K562 (cell line): Measurements from ENCODE around the gene DCXR. TPM values are rescaled to one million over a fixed set of nuclear protein-coding genes. Genes with fewer than 3 reads are reported as not detected.
A peak's percentile ranks its signal among the peaks of the same experiment; 100 is the strongest.

Experiments used
- GABPB1 ChIP-seq: sonication (generic); formaldehyde crosslinking; IDR thresholded peaks from 2 replicates; pipeline ENCODE4 v1.8.0; 2022; ENCODE audit warnings: mild to moderate bottlenecking, missing genetic modification reagents
- GTF2E2 ChIP-seq: fragments of 200-800 bp; sonication (Bioruptor generic); IDR thresholded peaks from 2 replicates; pipeline ENCODE4 v1.6.1; 2016; ENCODE audit warnings: missing genetic modification characterization, missing compliant biosample characterization
- HNRNPLL ChIP-seq: fragments of 200-400 bp; formaldehyde crosslinking; IDR thresholded peaks from 2 replicates; pipeline ENCODE4 v1.6.1; 2017; ENCODE audit warnings: low read length, low read depth, mild to moderate bottlenecking; ENCODE audit not compliant: poor library complexity, severe bottlenecking
- PTTG1 ChIP-seq: fragments of 450-650 bp; IDR thresholded peaks from 2 replicates; pipeline ENCODE4 v1.6.1; 2016; ENCODE audit warnings: low read depth, mild to moderate bottlenecking, missing genetic modification characterization, missing compliant biosample characterization
- RB1 ChIP-seq: fragments of 450-650 bp; IDR thresholded peaks from 2 replicates; pipeline ENCODE4 v1.6.1; 2017; ENCODE audit warnings: low read depth, mild to moderate bottlenecking
- SOX6 ChIP-seq: fragments of 450-650 bp; IDR thresholded peaks from 2 replicates; pipeline ENCODE4 v1.6.1; 2014; ENCODE audit warnings: mild to moderate bottlenecking
- SRF ChIP-seq, 2 experiments: fragments of 250-450, 450-650 bp in 1 of 2; sonication (Bioruptor Pico) in 1 of 2; sonication (generic) in 1 of 2; formaldehyde crosslinking; IDR thresholded peaks; 2 replicates each; pipeline versions ENCODE4 v1.5.0 to v1.5.1; 2020 to 2022; ENCODE audit warnings: mild to moderate bottlenecking in 1 of 2, missing genetic modification reagents in 1 of 2
- TCF3 ChIP-seq: sonication (generic); formaldehyde crosslinking; IDR thresholded peaks from 2 replicates; pipeline ENCODE4 v1.4.0; 2020; ENCODE audit warnings: mild to moderate bottlenecking, missing genetic modification reagents
- TOE1 ChIP-seq, 2 experiments: fragments of 450-650 bp in 1 of 2; sonication (generic) in 1 of 2; formaldehyde crosslinking in 1 of 2; IDR thresholded peaks; 2 replicates each; pipeline versions ENCODE4 v1.7.1 to v1.8.0; 2016 to 2022; ENCODE audit warnings: borderline replicate concordance in 2 of 2, mild to moderate bottlenecking in 2 of 2, antibody characterized with exemption in 1 of 2, inconsistent platforms in 1 of 2, low read depth in 1 of 2, missing genetic modification reagents in 1 of 2, moderate library complexity in 1 of 2
- ZBTB8A ChIP-seq: fragments of 450-650 bp; IDR thresholded peaks from 2 replicates; pipeline ENCODE4 v1.6.1; 2018; ENCODE audit warnings: mild to moderate bottlenecking, moderate library complexity; ENCODE audit not compliant: partially characterized antibody
- ZC3H8 ChIP-seq: fragments of 450-650 bp; IDR thresholded peaks from 2 replicates; pipeline ENCODE4 v1.6.1; 2017
- ZNF785 ChIP-seq: fragments of 250-450 bp; sonication (Bioruptor Pico); IDR thresholded peaks from 2 replicates; pipeline ENCODE4 v1.4.0; 2020; ENCODE audit warnings: mild to moderate bottlenecking
- polyA plus RNA-seq, 8 experiments: library from polyadenylated mRNA; depleted of rRNA in 4 of 8; stranded (reverse) in 5 of 8; unstranded in 3 of 8; fragments of >200 nt; fragmentation: Nextera tagmentation in 2 of 8; fragmentation: Illumina TruSeq in 1 of 8; extraction: Ambion mirVana in 2 of 8; extraction: Trizol in 1 of 8; gene quantifications; 2 replicates each; pipeline versions ENCODE4 v1.2.1 to v1.2.3, GENCODE V29; 2011 to 2014; ENCODE audit warnings: inconsistent platforms in 1 of 8, missing spikeins in 1 of 8
- total RNA-seq, 7 experiments: library from RNA; depleted of rRNA in 6 of 7; stranded (reverse); fragments of >200 nt in 6 of 7; fragmentation: Illumina TruSeq in 2 of 7; extraction: Trizol in 2 of 7; gene quantifications; 2 replicates each; pipeline versions ENCODE4 v1.2.1 to v1.2.3, GENCODE V29; 2011 to 2021; ENCODE audit warnings: low replicate concordance in 1 of 7
- TF ChIP-seq, protein P1 (sequence below), 2 experiments: fragments of 200-800 bp in 1 of 2; sonication (Bioruptor generic) in 1 of 2; sonication (generic) in 1 of 2; formaldehyde crosslinking in 1 of 2; IDR thresholded peaks in 1 of 2; conservative IDR thresholded peaks in 1 of 2; 2 replicates each; pipeline versions ENCODE4 v1.5.0 to v1.6.1; 2016 to 2020; ENCODE audit warnings: missing compliant biosample characterization in 1 of 2, missing genetic modification characterization in 1 of 2, missing genetic modification reagents in 1 of 2
- TF ChIP-seq, protein P2 (sequence below): IDR thresholded peaks from 2 replicates; pipeline ENCODE4 v1.6.1; 2011; ENCODE audit warnings: borderline replicate concordance, low read depth, mild to moderate bottlenecking, moderate library complexity, low read length; ENCODE audit not compliant: insufficient read depth, poor library complexity, severe bottlenecking
- TF ChIP-seq, protein P3 (sequence below): fragments of 450-650 bp; formaldehyde crosslinking; IDR thresholded peaks from 2 replicates; pipeline ENCODE4 v1.4.0; 2020; ENCODE audit warnings: mild to moderate bottlenecking, moderate library complexity
- TF ChIP-seq, protein P4 (sequence below): fragments of 450-650 bp; IDR thresholded peaks from 2 replicates; pipeline ENCODE4 v1.6.1; 2016; ENCODE audit warnings: borderline replicate concordance
- TF ChIP-seq, protein P5 (sequence below): fragments of 250-450 bp; sonication (Bioruptor Pico); IDR thresholded peaks from 2 replicates; pipeline ENCODE4 v1.8.0; 2021; ENCODE audit warnings: mild to moderate bottlenecking, moderate library complexity

Gene DCXR
- total and polyA plus RNA-seq, 9 of the 15 experiments (the other 6 are each of a cell fraction or from before 2014, with no cell fraction given), result 21.3 to 274 (median 156) TPM

DNA sequence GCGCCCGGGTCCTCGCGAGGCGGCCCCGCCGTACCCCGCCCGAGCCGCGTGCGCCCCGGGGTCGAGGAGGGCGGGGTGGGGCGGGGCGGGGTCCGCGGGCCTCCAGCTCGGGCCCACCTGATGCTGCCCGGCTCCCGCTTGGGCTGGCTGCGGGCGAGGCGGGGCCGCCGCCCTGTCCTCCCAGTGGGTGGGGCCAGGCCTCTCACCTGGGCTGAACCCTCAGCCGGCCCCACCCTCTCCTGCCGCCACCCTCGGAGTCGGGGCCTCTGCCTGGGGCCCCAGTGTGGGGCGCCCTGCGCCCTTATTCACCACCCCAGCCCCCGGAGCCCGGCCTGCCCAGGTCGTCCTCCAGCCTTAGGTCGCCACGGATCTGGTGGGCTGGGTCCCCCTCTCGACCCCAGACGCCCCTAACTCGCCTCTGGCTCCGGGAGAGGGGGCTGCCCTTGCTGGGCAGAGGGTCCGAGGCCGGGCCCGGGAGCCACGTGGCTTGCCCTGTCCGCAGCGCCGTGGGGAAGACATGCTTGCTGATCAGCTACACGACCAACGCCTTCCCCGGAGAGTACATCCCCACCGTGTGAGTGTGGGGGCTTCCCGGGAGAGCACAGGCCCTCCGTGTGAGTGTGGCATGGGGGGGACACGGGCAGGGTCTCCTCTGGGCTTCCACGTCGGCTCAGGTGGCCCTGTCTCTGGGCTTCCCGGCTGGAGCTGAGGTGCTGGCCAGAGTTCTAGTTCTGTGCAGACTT, 5.4 kb downstream of the DCXR start (continued):
- TF ChIP-seq, protein P1, sequence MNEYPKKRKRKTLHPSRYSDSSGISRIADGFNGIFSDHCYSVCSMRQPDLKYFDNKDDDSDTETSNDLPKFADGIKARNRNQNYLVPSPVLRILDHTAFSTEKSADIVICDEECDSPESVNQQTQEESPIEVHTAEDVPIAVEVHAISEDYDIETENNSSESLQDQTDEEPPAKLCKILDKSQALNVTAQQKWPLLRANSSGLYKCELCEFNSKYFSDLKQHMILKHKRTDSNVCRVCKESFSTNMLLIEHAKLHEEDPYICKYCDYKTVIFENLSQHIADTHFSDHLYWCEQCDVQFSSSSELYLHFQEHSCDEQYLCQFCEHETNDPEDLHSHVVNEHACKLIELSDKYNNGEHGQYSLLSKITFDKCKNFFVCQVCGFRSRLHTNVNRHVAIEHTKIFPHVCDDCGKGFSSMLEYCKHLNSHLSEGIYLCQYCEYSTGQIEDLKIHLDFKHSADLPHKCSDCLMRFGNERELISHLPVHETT (CRISPR knock-in tag; conservative IDR thresholded peaks at IDR 0.05 in 1 of 2, IDR thresholded peaks at IDR 0.05 in 1 of 2), result peak in 1 of 2 experiments; percentile 36; a peak in 1 of 4 replicates
- no peak for TF ChIP-seq PTTG1
- no peak for TF ChIP-seq ZC3H8
- TF ChIP-seq SOX6, result no peak
- TF ChIP-seq, protein P2, sequence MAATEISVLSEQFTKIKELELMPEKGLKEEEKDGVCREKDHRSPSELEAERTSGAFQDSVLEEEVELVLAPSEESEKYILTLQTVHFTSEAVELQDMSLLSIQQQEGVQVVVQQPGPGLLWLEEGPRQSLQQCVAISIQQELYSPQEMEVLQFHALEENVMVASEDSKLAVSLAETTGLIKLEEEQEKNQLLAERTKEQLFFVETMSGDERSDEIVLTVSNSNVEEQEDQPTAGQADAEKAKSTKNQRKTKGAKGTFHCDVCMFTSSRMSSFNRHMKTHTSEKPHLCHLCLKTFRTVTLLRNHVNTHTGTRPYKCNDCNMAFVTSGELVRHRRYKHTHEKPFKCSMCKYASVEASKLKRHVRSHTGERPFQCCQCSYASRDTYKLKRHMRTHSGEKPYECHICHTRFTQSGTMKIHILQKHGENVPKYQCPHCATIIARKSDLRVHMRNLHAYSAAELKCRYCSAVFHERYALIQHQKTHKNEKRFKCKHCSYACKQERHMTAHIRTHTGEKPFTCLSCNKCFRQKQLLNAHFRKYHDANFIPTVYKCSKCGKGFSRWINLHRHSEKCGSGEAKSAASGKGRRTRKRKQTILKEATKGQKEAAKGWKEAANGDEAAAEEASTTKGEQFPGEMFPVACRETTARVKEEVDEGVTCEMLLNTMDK, result no peak
- no peak for TF ChIP-seq HNRNPLL
- TF ChIP-seq SRF (CRISPR knock-in tag; IDR thresholded peaks at IDR 0.05), result peak in 1 of 2 experiments; percentile 34; a peak in 1 of 4 replicates
- TF ChIP-seq, protein P3, sequence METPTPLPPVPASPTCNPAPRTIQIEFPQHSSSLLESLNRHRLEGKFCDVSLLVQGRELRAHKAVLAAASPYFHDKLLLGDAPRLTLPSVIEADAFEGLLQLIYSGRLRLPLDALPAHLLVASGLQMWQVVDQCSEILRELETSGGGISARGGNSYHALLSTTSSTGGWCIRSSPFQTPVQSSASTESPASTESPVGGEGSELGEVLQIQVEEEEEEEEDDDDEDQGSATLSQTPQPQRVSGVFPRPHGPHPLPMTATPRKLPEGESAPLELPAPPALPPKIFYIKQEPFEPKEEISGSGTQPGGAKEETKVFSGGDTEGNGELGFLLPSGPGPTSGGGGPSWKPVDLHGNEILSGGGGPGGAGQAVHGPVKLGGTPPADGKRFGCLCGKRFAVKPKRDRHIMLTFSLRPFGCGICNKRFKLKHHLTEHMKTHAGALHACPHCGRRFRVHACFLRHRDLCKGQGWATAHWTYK, result 0 out of 2 replicates have a peak, but pooled peaks have one; percentile 66
- TF ChIP-seq, protein P4, sequence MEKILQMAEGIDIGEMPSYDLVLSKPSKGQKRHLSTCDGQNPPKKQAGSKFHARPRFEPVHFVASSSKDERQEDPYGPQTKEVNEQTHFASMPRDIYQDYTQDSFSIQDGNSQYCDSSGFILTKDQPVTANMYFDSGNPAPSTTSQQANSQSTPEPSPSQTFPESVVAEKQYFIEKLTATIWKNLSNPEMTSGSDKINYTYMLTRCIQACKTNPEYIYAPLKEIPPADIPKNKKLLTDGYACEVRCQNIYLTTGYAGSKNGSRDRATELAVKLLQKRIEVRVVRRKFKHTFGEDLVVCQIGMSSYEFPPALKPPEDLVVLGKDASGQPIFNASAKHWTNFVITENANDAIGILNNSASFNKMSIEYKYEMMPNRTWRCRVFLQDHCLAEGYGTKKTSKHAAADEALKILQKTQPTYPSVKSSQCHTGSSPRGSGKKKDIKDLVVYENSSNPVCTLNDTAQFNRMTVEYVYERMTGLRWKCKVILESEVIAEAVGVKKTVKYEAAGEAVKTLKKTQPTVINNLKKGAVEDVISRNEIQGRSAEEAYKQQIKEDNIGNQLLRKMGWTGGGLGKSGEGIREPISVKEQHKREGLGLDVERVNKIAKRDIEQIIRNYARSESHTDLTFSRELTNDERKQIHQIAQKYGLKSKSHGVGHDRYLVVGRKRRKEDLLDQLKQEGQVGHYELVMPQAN, result peak; percentile 88
- TF ChIP-seq RB1, result peak; percentile 63
- TF ChIP-seq TCF3, result 0 out of 2 replicates have a peak, but pooled peaks have one; percentile 9
- TF ChIP-seq GABPB1 (CRISPR knock-in tag), result 0 out of 2 replicates have a peak, but pooled peaks have one; percentile 32
- TF ChIP-seq TOE1 (IDR thresholded peaks at IDR 0.05; ENCODE audit: borderline replicate concordance), result peak; percentile 40; the same call in 1 of the 2 replicates
- no peak for TF ChIP-seq TOE1 (CRISPR knock-in tag; IDR thresholded peaks at IDR 0.05; ENCODE audit: borderline replicate concordance, low read depth)
- no peak for TF ChIP-seq GTF2E2
- TF ChIP-seq, protein P5, sequence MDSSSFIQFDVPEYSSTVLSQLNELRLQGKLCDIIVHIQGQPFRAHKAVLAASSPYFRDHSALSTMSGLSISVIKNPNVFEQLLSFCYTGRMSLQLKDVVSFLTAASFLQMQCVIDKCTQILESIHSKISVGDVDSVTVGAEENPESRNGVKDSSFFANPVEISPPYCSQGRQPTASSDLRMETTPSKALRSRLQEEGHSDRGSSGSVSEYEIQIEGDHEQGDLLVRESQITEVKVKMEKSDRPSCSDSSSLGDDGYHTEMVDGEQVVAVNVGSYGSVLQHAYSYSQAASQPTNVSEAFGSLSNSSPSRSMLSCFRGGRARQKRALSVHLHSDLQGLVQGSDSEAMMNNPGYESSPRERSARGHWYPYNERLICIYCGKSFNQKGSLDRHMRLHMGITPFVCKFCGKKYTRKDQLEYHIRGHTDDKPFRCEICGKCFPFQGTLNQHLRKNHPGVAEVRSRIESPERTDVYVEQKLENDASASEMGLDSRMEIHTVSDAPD (CRISPR knock-in tag), result no peak
- TF ChIP-seq ZNF785 (CRISPR knock-in tag), result no peak
- no peak for TF ChIP-seq ZBTB8A
